Neural cell (in vitro differentiated cells): ENCODE results near the gene WWC2. TPM values are rescaled to one million over a fixed set of nuclear protein-coding genes. Genes with fewer than 3 reads are reported as not detected.

Experiments
- H2AFZ ChIP-seq: fragments of 200-600, 300-800 bp; sonication (generic), shearing (Covaris generic); 2 replicates; pipeline ENCODE4 v1.6.0; 2014; ENCODE audit warnings: low read depth, mild to moderate bottlenecking, antibody characterized with exemption, low read length, moderate library complexity
- H3F3A ChIP-seq: fragments of 200-600 bp; shearing (Covaris generic); 2 replicates; pipeline ENCODE4 v1.6.1; 2016; ENCODE audit warnings: mild to moderate bottlenecking, moderate library complexity, mixed read lengths, antibody characterized with exemption, low read length; ENCODE audit not compliant: insufficient read depth, poor library complexity, severe bottlenecking
- H3K27ac ChIP-seq: fragments of 200-600, 300-800 bp; sonication (generic), shearing (Covaris generic); 2 replicates; pipeline ENCODE4 v1.5.1; 2014; ENCODE audit warnings: mild to moderate bottlenecking, low read length, moderate library complexity
- H3K27me3 ChIP-seq: fragments of 300-800, 200-600 bp; sonication (generic), shearing (Covaris generic); 2 replicates; pipeline ENCODE4 v1.6.0; 2014; ENCODE audit warnings: mild to moderate bottlenecking, low read depth, low read length, moderate library complexity; ENCODE audit not compliant: insufficient read depth
- H3K36me3 ChIP-seq: fragments of 300-800, 200-600 bp; sonication (generic), shearing (Covaris generic); 2 replicates; pipeline ENCODE4 v1.5.1; 2014; ENCODE audit warnings: mild to moderate bottlenecking, antibody characterized with exemption, low read length, moderate library complexity; ENCODE audit not compliant: insufficient read depth
- H3K4me2 ChIP-seq: fragments of 300-800, 200-600 bp; sonication (generic), shearing (Covaris generic); 2 replicates; pipeline ENCODE4 v1.6.0; 2014; ENCODE audit warnings: mild to moderate bottlenecking, low read length
- H3K4me3 ChIP-seq: fragments of 300-800, 200-600 bp; sonication (generic), shearing (Covaris generic); 2 replicates; pipeline ENCODE4 v1.5.1; 2014; ENCODE audit warnings: mild to moderate bottlenecking, low read length, moderate library complexity
- H3K79me2 ChIP-seq: fragments of 200-600 bp; shearing (Covaris generic); replicated peaks from 2 replicates; pipeline ENCODE4 v1.6.0; 2014; ENCODE audit warnings: mild to moderate bottlenecking, low read length, moderate library complexity; ENCODE audit not compliant: insufficient read depth
- H3K9ac ChIP-seq: fragments of 300-800, 200-600 bp; sonication (generic), shearing (Covaris generic); 2 replicates; pipeline ENCODE4 v1.6.1; 2016; ENCODE audit warnings: mild to moderate bottlenecking, low read length, mixed read lengths
- H3K9me2 ChIP-seq: fragments of 200-600 bp; shearing (Covaris generic); 2 replicates; pipeline ENCODE4 v1.6.1; 2016; ENCODE audit warnings: mild to moderate bottlenecking, low read length, mixed read lengths; ENCODE audit not compliant: insufficient read depth
- H3K9me3 ChIP-seq: fragments of 200-600, 300-800 bp; sonication (generic), shearing (Covaris generic); 2 replicates; pipeline ENCODE4 v1.6.1; 2016; ENCODE audit warnings: mild to moderate bottlenecking, mixed run types, low read length, moderate library complexity, mixed read lengths
- H4K20me1 ChIP-seq: fragments of 200-600 bp; shearing (Covaris generic); 2 replicates; pipeline ENCODE4 v1.6.1; 2016; ENCODE audit warnings: mild to moderate bottlenecking, mixed run types; ENCODE audit not compliant: insufficient read depth
- EP300 ChIP-seq: fragments of 450-650 bp; conservative IDR thresholded peaks from 2 replicates; pipeline ENCODE4 v1.6.1; 2014; ENCODE audit warnings: antibody characterized with exemption, mild to moderate bottlenecking, moderate library complexity; ENCODE audit not compliant: poor library complexity, severe bottlenecking
- EZH2 ChIP-seq: fragments of 200-600, 300-800 bp; shearing (Covaris generic), sonication (generic); IDR thresholded peaks from 2 replicates; pipeline ENCODE4 v1.6.1; 2014; ENCODE audit warnings: antibody characterized with exemption, low read length, borderline replicate concordance, mild to moderate bottlenecking; ENCODE audit not compliant: insufficient read depth, poor library complexity, severe bottlenecking
- MXI1 ChIP-seq: fragments of 450-650 bp; conservative IDR thresholded peaks from 2 replicates; pipeline ENCODE4 v1.6.1; 2014; ENCODE audit warnings: antibody characterized with exemption, mild to moderate bottlenecking; ENCODE audit not compliant: poor library complexity, severe bottlenecking
- POLR2AphosphoS5 ChIP-seq: IDR thresholded peaks from 2 replicates; pipeline ENCODE4 v1.6.1; 2012
- RAD21 ChIP-seq: fragments of 450-650 bp; conservative IDR thresholded peaks from 2 replicates; pipeline ENCODE4 v1.6.1; 2014; ENCODE audit warnings: antibody characterized with exemption, mild to moderate bottlenecking, moderate library complexity
- SMC3 ChIP-seq: fragments of 450-650 bp; conservative IDR thresholded peaks from 2 replicates; pipeline ENCODE4 v1.6.1; 2014; ENCODE audit warnings: antibody characterized with exemption, mild to moderate bottlenecking, moderate library complexity; ENCODE audit not compliant: poor library complexity
- TAF1 ChIP-seq: IDR thresholded peaks from 2 replicates; pipeline ENCODE4 v1.6.1; 2012; ENCODE audit warnings: low read depth
- polyA plus RNA-seq: library from polyadenylated mRNA; depleted of rRNA; stranded (reverse); fragments of >200 nt; gene quantifications from 2 replicates; pipeline ENCODE4 v1.2.3, GENCODE V29; 2014
- TF ChIP-seq, protein P1 (sequence below): fragments of 450-650 bp; IDR thresholded peaks from 2 replicates; pipeline ENCODE4 v1.5.1; 2014; ENCODE audit warnings: antibody characterized with exemption, mild to moderate bottlenecking, moderate library complexity; ENCODE audit not compliant: poor library complexity, severe bottlenecking
- TF ChIP-seq, protein P2 (sequence below): IDR thresholded peaks from 2 replicates; pipeline ENCODE4 v1.6.1; 2012; ENCODE audit warnings: borderline replicate concordance

Gene WWC2
- polyA plus RNA-seq, 1 donor from 2014 or later = 5.7 TPM

DNA sequence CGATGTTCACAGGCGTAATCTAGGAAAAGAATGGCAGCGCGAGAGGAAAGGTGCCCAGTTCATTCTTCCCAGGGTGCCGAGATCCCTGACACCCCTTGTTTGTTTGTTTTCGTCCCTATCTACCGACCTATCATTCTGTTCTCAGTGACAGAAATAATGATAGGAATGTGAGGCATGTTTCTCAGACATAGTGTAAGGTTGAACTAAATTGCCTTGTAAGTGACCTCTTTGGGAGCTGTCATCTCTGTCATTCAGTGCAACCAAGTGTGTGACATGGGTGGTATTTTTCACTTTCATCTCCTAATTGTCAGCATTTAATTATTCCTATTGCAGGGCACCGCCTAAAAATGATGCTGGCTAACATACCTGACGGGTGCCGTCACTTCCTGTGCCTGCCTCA lies 196.7 kb downstream of the WWC2 start:
- no peaks in the 10 kb centered on the region for H3K79me2 ChIP-seq
- H3K9me2 ChIP-seq = no peaks in the 10 kb centered on the region
- H3K27me3 ChIP-seq = no peaks in the 10 kb centered on the region
- peak; percentile 53 for TF ChIP-seq POLR2AphosphoS5
- TF ChIP-seq EP300 = no peak
- H3K27ac ChIP-seq = no peak overlapping the region
- H3K4me3 ChIP-seq = no peak overlapping the region
- H3K9ac ChIP-seq = no peak overlapping the region
- no peak overlapping the region for H3K4me2 ChIP-seq
- no peaks in the 10 kb centered on the region for H4K20me1 ChIP-seq
- no peaks in the 10 kb centered on the region for H3K9me3 ChIP-seq
- no peaks in the 10 kb centered on the region for H3K36me3 ChIP-seq
- H3F3A ChIP-seq = no peaks in the 10 kb centered on the region
- H2AFZ ChIP-seq = no peak overlapping the region

DNA sequence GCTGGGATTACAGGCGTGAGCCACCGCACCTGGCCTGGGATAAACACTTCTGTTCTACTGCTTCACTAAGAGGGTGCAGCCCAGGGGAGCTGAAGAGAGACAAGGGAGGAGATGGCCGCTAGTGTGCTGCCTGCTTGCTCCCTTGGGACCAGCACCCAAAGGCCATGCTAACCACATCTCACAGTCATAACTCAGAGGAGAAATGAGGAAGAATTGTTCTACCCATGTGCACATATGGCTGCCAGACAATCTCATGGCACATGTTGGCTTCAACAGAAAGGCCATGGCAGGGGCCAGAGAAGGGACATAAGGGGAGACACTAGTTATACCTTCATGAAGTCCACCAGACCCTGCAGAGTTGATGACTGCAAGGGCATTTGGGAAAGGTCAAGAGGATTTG lies 198.6 kb downstream of the WWC2 start:
- H3K27me3 ChIP-seq = no peaks in the 10 kb centered on the region

More for the DNA sequence above, 198.6 kb downstream of the WWC2 start:
- Histone ChIP-seq H4K20me1 (no peaks in the 10 kb centered on the region), H3K36me3 (no peaks in the 10 kb centered on the region), H3K4me2 (no peak overlapping the region), H3K9me3 (no peaks in the 10 kb centered on the region), H3F3A (no peaks in the 10 kb centered on the region), H3K79me2 (no peaks in the 10 kb centered on the region), H3K9me2 (no peaks in the 10 kb centered on the region), H3K4me3 (no peak overlapping the region), H3K9ac (no peak overlapping the region), H3K27ac (no peak overlapping the region), H2AFZ (no peak overlapping the region)
- TF ChIP-seq, protein P1, sequence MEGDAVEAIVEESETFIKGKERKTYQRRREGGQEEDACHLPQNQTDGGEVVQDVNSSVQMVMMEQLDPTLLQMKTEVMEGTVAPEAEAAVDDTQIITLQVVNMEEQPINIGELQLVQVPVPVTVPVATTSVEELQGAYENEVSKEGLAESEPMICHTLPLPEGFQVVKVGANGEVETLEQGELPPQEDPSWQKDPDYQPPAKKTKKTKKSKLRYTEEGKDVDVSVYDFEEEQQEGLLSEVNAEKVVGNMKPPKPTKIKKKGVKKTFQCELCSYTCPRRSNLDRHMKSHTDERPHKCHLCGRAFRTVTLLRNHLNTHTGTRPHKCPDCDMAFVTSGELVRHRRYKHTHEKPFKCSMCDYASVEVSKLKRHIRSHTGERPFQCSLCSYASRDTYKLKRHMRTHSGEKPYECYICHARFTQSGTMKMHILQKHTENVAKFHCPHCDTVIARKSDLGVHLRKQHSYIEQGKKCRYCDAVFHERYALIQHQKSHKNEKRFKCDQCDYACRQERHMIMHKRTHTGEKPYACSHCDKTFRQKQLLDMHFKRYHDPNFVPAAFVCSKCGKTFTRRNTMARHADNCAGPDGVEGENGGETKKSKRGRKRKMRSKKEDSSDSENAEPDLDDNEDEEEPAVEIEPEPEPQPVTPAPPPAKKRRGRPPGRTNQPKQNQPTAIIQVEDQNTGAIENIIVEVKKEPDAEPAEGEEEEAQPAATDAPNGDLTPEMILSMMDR = no peak
- TF ChIP-seq SMC3 = no peak
- no peak for TF ChIP-seq MXI1
- no peak for TF ChIP-seq EP300
- no peak for TF ChIP-seq POLR2AphosphoS5
- TF ChIP-seq, protein P2, sequence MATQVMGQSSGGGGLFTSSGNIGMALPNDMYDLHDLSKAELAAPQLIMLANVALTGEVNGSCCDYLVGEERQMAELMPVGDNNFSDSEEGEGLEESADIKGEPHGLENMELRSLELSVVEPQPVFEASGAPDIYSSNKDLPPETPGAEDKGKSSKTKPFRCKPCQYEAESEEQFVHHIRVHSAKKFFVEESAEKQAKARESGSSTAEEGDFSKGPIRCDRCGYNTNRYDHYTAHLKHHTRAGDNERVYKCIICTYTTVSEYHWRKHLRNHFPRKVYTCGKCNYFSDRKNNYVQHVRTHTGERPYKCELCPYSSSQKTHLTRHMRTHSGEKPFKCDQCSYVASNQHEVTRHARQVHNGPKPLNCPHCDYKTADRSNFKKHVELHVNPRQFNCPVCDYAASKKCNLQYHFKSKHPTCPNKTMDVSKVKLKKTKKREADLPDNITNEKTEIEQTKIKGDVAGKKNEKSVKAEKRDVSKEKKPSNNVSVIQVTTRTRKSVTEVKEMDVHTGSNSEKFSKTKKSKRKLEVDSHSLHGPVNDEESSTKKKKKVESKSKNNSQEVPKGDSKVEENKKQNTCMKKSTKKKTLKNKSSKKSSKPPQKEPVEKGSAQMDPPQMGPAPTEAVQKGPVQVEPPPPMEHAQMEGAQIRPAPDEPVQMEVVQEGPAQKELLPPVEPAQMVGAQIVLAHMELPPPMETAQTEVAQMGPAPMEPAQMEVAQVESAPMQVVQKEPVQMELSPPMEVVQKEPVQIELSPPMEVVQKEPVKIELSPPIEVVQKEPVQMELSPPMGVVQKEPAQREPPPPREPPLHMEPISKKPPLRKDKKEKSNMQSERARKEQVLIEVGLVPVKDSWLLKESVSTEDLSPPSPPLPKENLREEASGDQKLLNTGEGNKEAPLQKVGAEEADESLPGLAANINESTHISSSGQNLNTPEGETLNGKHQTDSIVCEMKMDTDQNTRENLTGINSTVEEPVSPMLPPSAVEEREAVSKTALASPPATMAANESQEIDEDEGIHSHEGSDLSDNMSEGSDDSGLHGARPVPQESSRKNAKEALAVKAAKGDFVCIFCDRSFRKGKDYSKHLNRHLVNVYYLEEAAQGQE = no peak
- TF ChIP-seq RAD21 = no peak
- TF ChIP-seq TAF1 = no peak
- no peak for TF ChIP-seq EZH2
